Measurements from ENCODE around the gene CAPZA1. TPM values are rescaled to one million over a fixed set of nuclear protein-coding genes. Genes with fewer than 3 reads are reported as not detected.

Gene CAPZA1
- polyA plus RNA-seq, 1 donor from 2014 or later: 82.2 TPM

GRCh38 chr1:112713466-112714312, 94.1 kb downstream of the CAPZA1 start:
- H3K9me3 ChIP-seq (ENCODE audit: low read length): no peaks in the 10 kb centered on the region
- H3K9ac ChIP-seq (ENCODE audit: low read length): no peak overlapping the region
- no peak overlapping the region for H2AFZ ChIP-seq (ENCODE audit: low read depth, low read length)
- no peaks in the 10 kb centered on the region for H3K36me3 ChIP-seq (ENCODE audit: insufficient read depth, low read length)
- peaks cover 23% of the 10 kb centered on the region for H3K27me3 ChIP-seq (ENCODE audit: insufficient read depth, low read depth, low read length)
- H3K27ac ChIP-seq (ENCODE audit: low read length): no peak overlapping the region
- no peaks in the 10 kb centered on the region for H3K79me2 ChIP-seq (replicated peaks; ENCODE audit: insufficient read depth, low read length)
- no peak overlapping the region for H3K4me2 ChIP-seq (ENCODE audit: low read length)
- H3K4me3 ChIP-seq (ENCODE audit: low read length): peak overlapping the region; percentile 88
- H3K9me2 ChIP-seq (ENCODE audit: insufficient read depth, low read length): no peaks in the 10 kb centered on the region
- TF ChIP-seq EP300 (conservative IDR thresholded peaks at IDR 0.05; ENCODE audit: poor library complexity, severe bottlenecking) (no peak), SMC3 (conservative IDR thresholded peaks at IDR 0.05; ENCODE audit: poor library complexity) (no peak), RAD21 (conservative IDR thresholded peaks at IDR 0.05) (no peak), TAF1 (IDR thresholded peaks at IDR 0.05; ENCODE audit: low read depth) (no peak), POLR2AphosphoS5 (IDR thresholded peaks at IDR 0.05) (no peak), EZH2 (IDR thresholded peaks at IDR 0.05; ENCODE audit: borderline replicate concordance, insufficient read depth, low read length, poor library complexity, severe bottlenecking) (no peak), REST (IDR thresholded peaks at IDR 0.05; ENCODE audit: borderline replicate concordance) (no peak), MXI1 (conservative IDR thresholded peaks at IDR 0.05; ENCODE audit: poor library complexity, severe bottlenecking) (no peak), CTCF (IDR thresholded peaks at IDR 0.05; ENCODE audit: poor library complexity, severe bottlenecking) (no peak)
- no peaks in the 10 kb centered on the region for H3F3A ChIP-seq (ENCODE audit: insufficient read depth, low read length, poor library complexity, severe bottlenecking)
- H4K20me1 ChIP-seq (ENCODE audit: insufficient read depth): no peaks in the 10 kb centered on the region

GRCh38 chr1:112714313-112715263, 95.0 kb downstream of the CAPZA1 start:
- Histone ChIP-seq H3K4me3 (ENCODE audit: low read length) (peak overlapping the region; percentile 88), H3K9me3 (ENCODE audit: low read length) (no peaks in the 10 kb centered on the region), H3K4me2 (ENCODE audit: low read length) (peak overlapping the region; percentile 59), H4K20me1 (ENCODE audit: insufficient read depth) (no peaks in the 10 kb centered on the region), H3F3A (ENCODE audit: insufficient read depth, low read length, poor library complexity, severe bottlenecking) (no peaks in the 10 kb centered on the region), H2AFZ (ENCODE audit: low read depth, low read length) (no peak overlapping the region), H3K79me2 (replicated peaks; ENCODE audit: insufficient read depth, low read length) (no peaks in the 10 kb centered on the region), H3K9me2 (ENCODE audit: insufficient read depth, low read length) (no peaks in the 10 kb centered on the region), H3K27me3 (ENCODE audit: insufficient read depth, low read depth, low read length) (peaks cover 27% of the 10 kb centered on the region), H3K27ac (ENCODE audit: low read length) (no peak overlapping the region), H3K36me3 (ENCODE audit: insufficient read depth, low read length) (no peaks in the 10 kb centered on the region), H3K9ac (ENCODE audit: low read length) (peak overlapping the region; percentile 74)
- TF ChIP-seq EZH2 (IDR thresholded peaks at IDR 0.05; ENCODE audit: borderline replicate concordance, insufficient read depth, low read length, poor library complexity, severe bottlenecking) (no peak), REST (IDR thresholded peaks at IDR 0.05; ENCODE audit: borderline replicate concordance) (no peak), CTCF (IDR thresholded peaks at IDR 0.05; ENCODE audit: poor library complexity, severe bottlenecking) (peak; percentile 37), RAD21 (conservative IDR thresholded peaks at IDR 0.05) (no peak), EP300 (conservative IDR thresholded peaks at IDR 0.05; ENCODE audit: poor library complexity, severe bottlenecking) (no peak), SMC3 (conservative IDR thresholded peaks at IDR 0.05; ENCODE audit: poor library complexity) (no peak), TAF1 (IDR thresholded peaks at IDR 0.05; ENCODE audit: low read depth) (no peak), POLR2AphosphoS5 (IDR thresholded peaks at IDR 0.05) (no peak), MXI1 (conservative IDR thresholded peaks at IDR 0.05; ENCODE audit: poor library complexity, severe bottlenecking) (peak; percentile 17)

Data from neural cell (in vitro differentiated cells).